22Rv1 (cell line): ENCODE measurements around the gene SOCS6.

Source experiments
- CTCF ChIP-seq: fragments of 450-650 bp; IDR thresholded peaks from 2 replicates; pipeline ENCODE4 v1.5.1; 2017; ENCODE audit warnings: mild to moderate bottlenecking
- ZFX ChIP-seq: fragments of 450-650 bp; IDR thresholded peaks from 2 replicates; pipeline ENCODE4 v1.6.1; 2017; ENCODE audit warnings: antibody characterized with exemption, borderline replicate concordance

GRCh38 chr18:70256184-70256583, 32.7 kb upstream of the SOCS6 start:
- TF ChIP-seq CTCF (no peak), ZFX (no peak)
